Colonic mucosa (tissue), 4 donors: ENCODE data around the gene FRMD4B. TPM values are rescaled to one million over a fixed set of nuclear protein-coding genes. Genes with fewer than 3 reads are reported as not detected.

Source experiments
- DNase-seq: peaks from one replicate; pipeline ENCODE4 v3.0.0-alpha.2; 2020
- H3K27ac ChIP-seq: fragments of 200-600 bp; one replicate; pipeline ENCODE4 v1.8.0; 2021
- H3K27me3 ChIP-seq: fragments of 200-600 bp; one replicate; pipeline ENCODE4 v1.8.0; 2021
- H3K36me3 ChIP-seq: fragments of 200-600 bp; one replicate; pipeline ENCODE4 v1.8.0; 2021
- H3K4me1 ChIP-seq: fragments of 200-600 bp; one replicate; pipeline ENCODE4 v1.8.0; 2021; ENCODE audit warnings: mild to moderate bottlenecking
- H3K4me3 ChIP-seq: fragments of 200-600 bp; one replicate; pipeline ENCODE4 v1.8.0; 2021
- H3K9ac ChIP-seq, 2 donors: one replicate each; pipeline ENCODE4 v1.7.0; 2013; ENCODE audit warnings: control low read depth in 2 of 2, low read depth in 2 of 2, low read length in 2 of 2
- H3K9me3 ChIP-seq: fragments of 200-600 bp; one replicate; pipeline ENCODE4 v1.8.0; 2021
- CTCF ChIP-seq: fragments of 200-600 bp; IDR thresholded peaks from one replicate; pipeline ENCODE4 v1.8.0; 2022; ENCODE audit warnings: antibody characterized with exemption, mild to moderate bottlenecking
- intact Hi-C: fragments of 100-400 bp; cut with DNase I; formaldehyde crosslinking; loops from one replicate; pipeline ENCODE4 v1.14.1; 2022
- total RNA-seq, 2 donors: library from RNA; stranded (reverse); fragmentation: NEBNext Ultra II Directional in 1 of 2; extraction: Animal tissue kit (Norgen Biotek cat#: 25700) in 1 of 2; gene quantifications; one replicate each; pipeline ENCODE4 v1.2.1, GENCODE V29; 2021
- donor health status: healthy.
- donor health status: DM: no; HTN: no; CAD: no.
- donor health status: DM: no; HTN: no; CAD: no.

The FRMD4B gene
- total RNA-seq, 2 donors from 2014 or later = 13.5 to 21.1 TPM

GRCh38 chr3:69219101-69219708 is 166.7 kb downstream of the FRMD4B start:
- no peak for TF ChIP-seq CTCF
- intact Hi-C loops = no loop called here
- H3K4me1 ChIP-seq = no peaks in the 10 kb centered on the region
- H3K36me3 ChIP-seq = no peaks in the 10 kb centered on the region
- no peak overlapping the region for H3K27ac ChIP-seq
- H3K9me3 ChIP-seq = no peaks in the 10 kb centered on the region
- no peak overlapping the region for H3K4me3 ChIP-seq
- H3K27me3 ChIP-seq = no peaks in the 10 kb centered on the region
- H3K9ac ChIP-seq = no peak overlapping the region
- DNase-seq = no peak

GRCh38 chr3:69218079-69218478 is 167.8 kb downstream of the FRMD4B start:
- H3K4me3 ChIP-seq = no peak overlapping the region
- H3K9ac ChIP-seq = no peak overlapping the region
- DNase-seq = no peak
- no peak for TF ChIP-seq CTCF
- H3K36me3 ChIP-seq = no peaks in the 10 kb centered on the region
- H3K27me3 ChIP-seq = no peaks in the 10 kb centered on the region
- intact Hi-C loops = no loop called here
- H3K27ac ChIP-seq = no peak overlapping the region
- H3K4me1 ChIP-seq = no peaks in the 10 kb centered on the region
- no peaks in the 10 kb centered on the region for H3K9me3 ChIP-seq

GRCh38 chr3:69216981-69217380 is 168.9 kb downstream of the FRMD4B start:
- H3K4me3 ChIP-seq = no peak overlapping the region
- no peaks in the 10 kb centered on the region for H3K4me1 ChIP-seq
- H3K9ac ChIP-seq = no peak overlapping the region
- H3K36me3 ChIP-seq = no peaks in the 10 kb centered on the region
- no peak for DNase-seq
- intact Hi-C loops = no loop called here
- no peak for TF ChIP-seq CTCF
- H3K27ac ChIP-seq = no peak overlapping the region
- H3K27me3 ChIP-seq = no peaks in the 10 kb centered on the region
- H3K9me3 ChIP-seq = no peaks in the 10 kb centered on the region

GRCh38 chr3:69214241-69214640 is 171.6 kb downstream of the FRMD4B start:
- Histone ChIP-seq H3K27ac (no peak overlapping the region), H3K4me3 (no peak overlapping the region), H3K9ac (no peak overlapping the region), H3K9me3 (no peaks in the 10 kb centered on the region), H3K36me3 (no peaks in the 10 kb centered on the region), H3K4me1 (no peaks in the 10 kb centered on the region), H3K27me3 (no peaks in the 10 kb centered on the region)
- intact Hi-C loops = no loop called here
- TF ChIP-seq CTCF = no peak
- DNase-seq = no peak

- no peaks in the 10 kb centered on the region for H3K36me3 ChIP-seq
- no peak overlapping the region for H3K27ac ChIP-seq
- no peak for DNase-seq
- no peaks in the 10 kb centered on the region for H3K27me3 ChIP-seq
- no peak for TF ChIP-seq CTCF
- no peaks in the 10 kb centered on the region for H3K4me1 ChIP-seq
- intact Hi-C loops = no loop called here
- no peaks in the 10 kb centered on the region for H3K9me3 ChIP-seq
- no peak overlapping the region for H3K9ac ChIP-seq
- H3K4me3 ChIP-seq = no peak overlapping the region
Observed at GRCh38 chr3:69212411-69213160, 173.3 kb downstream of the FRMD4B start.
